Hippocampal formation (tissue), 2 donors: ENCODE measurements around the gene SUN3.
A peak's percentile ranks its signal among the peaks of the same experiment; 100 is the strongest.
"Not testable (repeated sequence)": the region's sequence is repeated elsewhere in the genome, so short reads cannot be mapped to it uniquely, and the experiment has no call there.

Experiments
- DNase-seq, 2 donors: peaks; one replicate each; lab custom pipeline; 2025; lab: John Stamatoyannopoulos, UW

Gene SUN3

GRCh38 chr7:47945261-47946015 lies 83.5 kb downstream of the SUN3 start:
- DNase-seq = peak; percentile 45 to 65

GRCh38 chr7:47944536-47945260 lies 84.2 kb downstream of the SUN3 start:
- no peak for DNase-seq

- DNase-seq = no peak
Measured at GRCh38 chr7:47943676-47944474, 85.0 kb downstream of the SUN3 start.

GRCh38 chr7:47942651-47943050 lies 86.3 kb downstream of the SUN3 start:
- not testable (repeated sequence) for DNase-seq

- no peak for DNase-seq
Measured at GRCh38 chr7:47942132-47942531, 86.8 kb downstream of the SUN3 start.

- no peak for DNase-seq
Measured at GRCh38 chr7:47941136-47941844, 87.6 kb downstream of the SUN3 start.

GRCh38 chr7:47940088-47941013 lies 88.6 kb downstream of the SUN3 start:
- DNase-seq = no peak

GRCh38 chr7:47939425-47940036 lies 89.4 kb downstream of the SUN3 start:
- no peak for DNase-seq

- DNase-seq = no peak
Measured at GRCh38 chr7:47938574-47939165, 90.2 kb downstream of the SUN3 start.

- no peak for DNase-seq
Measured at GRCh38 chr7:47937711-47938573, 91.0 kb downstream of the SUN3 start.
